ENCODE results near the gene CTAGE1. TPM values are rescaled to one million over a fixed set of nuclear protein-coding genes. Genes with fewer than 3 reads are reported as not detected.
"Not testable (repeated sequence)": the region's sequence is repeated elsewhere in the genome, so short reads cannot be mapped to it uniquely, and the experiment has no call there.

The CTAGE1 gene
- not detected in 2 replicates for total RNA-seq

GRCh38 chr18:22417496-22418188 lies at the start of gene CTAGE1:
Gene CTAGE1, minus strand, starts transcription at chr18:22417915. Its CDS starts 104 bp downstream, at chr18:22417811.
- intact Hi-C loops (cut with micrococcal nuclease) = no loop called here

GRCh38 chr18:22466608-22467395 lies 49.1 kb upstream of the CTAGE1 start:
- intact Hi-C loops (cut with micrococcal nuclease) = no loop called here

- intact Hi-C loops (cut with micrococcal nuclease) = no loop called here
These were observed 48.2 kb upstream of the CTAGE1 start for GRCh38 chr18:22465859-22466457.

GRCh38 chr18:22463076-22463475 lies 45.4 kb upstream of the CTAGE1 start:
- intact Hi-C loops (cut with micrococcal nuclease) = no loop called here

- intact Hi-C loops (cut with micrococcal nuclease) = no loop called here
These were observed 41.8 kb upstream of the CTAGE1 start for GRCh38 chr18:22459491-22459890.

- intact Hi-C loops (cut with micrococcal nuclease) = no loop called here
These were observed 39.8 kb upstream of the CTAGE1 start for GRCh38 chr18:22457524-22457923.

GRCh38 chr18:22456547-22456946 lies 38.8 kb upstream of the CTAGE1 start:
- intact Hi-C loops (cut with micrococcal nuclease) = no loop called here

- intact Hi-C loops (cut with micrococcal nuclease) = no loop called here
These were observed 38.4 kb upstream of the CTAGE1 start for GRCh38 chr18:22456116-22456480.

- intact Hi-C loops (cut with micrococcal nuclease) = no loop called here
These were observed 37.9 kb upstream of the CTAGE1 start for GRCh38 chr18:22455425-22456115.

GRCh38 chr18:22453315-22453714 lies 35.6 kb upstream of the CTAGE1 start:
- intact Hi-C loops (cut with micrococcal nuclease) = no loop called here

GRCh38 chr18:22452226-22452668 lies 34.5 kb upstream of the CTAGE1 start:
- intact Hi-C loops (cut with micrococcal nuclease) = no loop called here

GRCh38 chr18:22451796-22452195 lies 34.1 kb upstream of the CTAGE1 start:
- intact Hi-C loops (cut with micrococcal nuclease) = no loop called here

GRCh38 chr18:22450766-22451165 lies 33.1 kb upstream of the CTAGE1 start:
- intact Hi-C loops (cut with micrococcal nuclease) = not testable (repeated sequence)

GRCh38 chr18:22450318-22450717 lies 32.6 kb upstream of the CTAGE1 start:
- intact Hi-C loops (cut with micrococcal nuclease) = not testable (repeated sequence)

- intact Hi-C loops (cut with micrococcal nuclease) = not testable (repeated sequence)
These were observed 32.0 kb upstream of the CTAGE1 start for GRCh38 chr18:22449753-22450152.

- intact Hi-C loops (cut with micrococcal nuclease) = no loop called here
These were observed 30.5 kb upstream of the CTAGE1 start for GRCh38 chr18:22448238-22448637.

GRCh38 chr18:22447792-22448191 lies 30.1 kb upstream of the CTAGE1 start:
- intact Hi-C loops (cut with micrococcal nuclease) = no loop called here

- intact Hi-C loops (cut with micrococcal nuclease) = no loop called here
These were observed 29.2 kb upstream of the CTAGE1 start for GRCh38 chr18:22446911-22447310.

- intact Hi-C loops (cut with micrococcal nuclease) = no loop called here
These were observed 28.6 kb upstream of the CTAGE1 start for GRCh38 chr18:22446325-22446724.

GRCh38 chr18:22441638-22442037 lies 23.9 kb upstream of the CTAGE1 start:
- intact Hi-C loops (cut with micrococcal nuclease) = no loop called here

GRCh38 chr18:22439447-22439846 lies 21.7 kb upstream of the CTAGE1 start:
- intact Hi-C loops (cut with micrococcal nuclease) = no loop called here

- intact Hi-C loops (cut with micrococcal nuclease) = no loop called here
These were observed 18.4 kb upstream of the CTAGE1 start for GRCh38 chr18:22436136-22436535.

Data from T-helper 2 cell treated with Interferon-gamma antibody and Interleukin-4, amounts not matched to agents 100 ng/mL and 5 ng/mL, for 36 hours (primary cell).